Mucosa of stomach (tissue), 1 donor: ENCODE results near the gene WNT9B.

Source experiments
- H3K27me3 ChIP-seq: one replicate; pipeline ENCODE4 v1.7.0; 2013; ENCODE audit warnings: mild to moderate bottlenecking, low read length; ENCODE audit not compliant: control insufficient read depth, insufficient read depth
- H3K36me3 ChIP-seq: one replicate; pipeline ENCODE4 v1.7.0; 2013; ENCODE audit warnings: low read length; ENCODE audit not compliant: control insufficient read depth, insufficient read depth
- H3K4me1 ChIP-seq: one replicate; pipeline ENCODE4 v1.7.0; 2013; ENCODE audit warnings: mild to moderate bottlenecking, low read length; ENCODE audit not compliant: control insufficient read depth, insufficient read depth
- H3K4me3 ChIP-seq: one replicate; pipeline ENCODE4 v1.7.0; 2013; ENCODE audit warnings: low read length
- H3K9ac ChIP-seq: one replicate; pipeline ENCODE4 v1.7.0; 2013; ENCODE audit warnings: mild to moderate bottlenecking, low read length, moderate library complexity
- H3K9me3 ChIP-seq: one replicate; pipeline ENCODE4 v1.7.0; 2013; ENCODE audit warnings: mild to moderate bottlenecking, low read length, moderate library complexity; ENCODE audit not compliant: control insufficient read depth
- donor health status: Pancreatic carcinoma.

Gene WNT9B

GRCh38 chr17:46930051-46930450 lies 78.7 kb downstream of the WNT9B start:
- no peaks in the 10 kb centered on the region for H3K9me3 ChIP-seq
- H3K4me3 ChIP-seq: no peak overlapping the region
- peaks cover 4% of the 10 kb centered on the region for H3K36me3 ChIP-seq
- H3K9ac ChIP-seq: no peak overlapping the region
- no peaks in the 10 kb centered on the region for H3K27me3 ChIP-seq
- peaks cover 20% of the 10 kb centered on the region for H3K4me1 ChIP-seq

GRCh38 chr17:46931596-46931995 lies 80.2 kb downstream of the WNT9B start:
- no peak overlapping the region for H3K4me3 ChIP-seq
- H3K9me3 ChIP-seq: no peaks in the 10 kb centered on the region
- no peaks in the 10 kb centered on the region for H3K27me3 ChIP-seq
- H3K9ac ChIP-seq: no peak overlapping the region
- peaks cover 9% of the 10 kb centered on the region for H3K36me3 ChIP-seq
- peaks cover 19% of the 10 kb centered on the region for H3K4me1 ChIP-seq

- Histone ChIP-seq H3K4me3 (no peak overlapping the region), H3K9me3 (no peaks in the 10 kb centered on the region), H3K36me3 (peaks cover 18% of the 10 kb centered on the region), H3K27me3 (no peaks in the 10 kb centered on the region), H3K9ac (peak overlapping the region; percentile 19), H3K4me1 (peaks cover 19% of the 10 kb centered on the region)
These were observed 84.4 kb downstream of the WNT9B start for GRCh38 chr17:46935658-46936266.
